K562 (cell line): ENCODE data around the gene EDN2. TPM values are rescaled to one million over a fixed set of nuclear protein-coding genes. Genes with fewer than 3 reads are reported as not detected.

Source experiments
- BACH1 ChIP-seq: fragments of 200-800 bp; sonication (Bioruptor generic); IDR thresholded peaks from 2 replicates; pipeline ENCODE4 v1.6.1; 2016; ENCODE audit warnings: missing genetic modification characterization, missing compliant biosample characterization
- CHD2 ChIP-seq: IDR thresholded peaks from 2 replicates; pipeline ENCODE4 v1.6.1; 2011; ENCODE audit warnings: low read depth, low read length
- DDX20 ChIP-seq: fragments of 450-650 bp; IDR thresholded peaks from 2 replicates; pipeline ENCODE4 v1.6.1; 2016; ENCODE audit warnings: missing genetic modification characterization, low read depth, mild to moderate bottlenecking, missing compliant biosample characterization, moderate library complexity
- ESRRB ChIP-seq: fragments of 250-450 bp; sonication (Bioruptor Pico); IDR thresholded peaks from 2 replicates; pipeline ENCODE4 v1.5.0; 2020; ENCODE audit warnings: mild to moderate bottlenecking, moderate library complexity, borderline replicate concordance
- FOXA1 ChIP-seq: fragments of 450-650 bp; IDR thresholded peaks from 2 replicates; pipeline ENCODE4 v1.6.1; 2016; ENCODE audit warnings: mild to moderate bottlenecking, borderline replicate concordance
- GATAD2B ChIP-seq: fragments of 450-650 bp; IDR thresholded peaks from 2 replicates; pipeline ENCODE4 v1.6.1; 2017; ENCODE audit warnings: mild to moderate bottlenecking, borderline replicate concordance
- MECOM ChIP-seq: fragments of 250-450 bp; sonication (Bioruptor Pico); IDR thresholded peaks from 2 replicates; pipeline ENCODE4 v1.8.0; 2022; ENCODE audit warnings: inconsistent platforms
- MED1 ChIP-seq: sonication (generic); formaldehyde crosslinking; IDR thresholded peaks from 2 replicates; pipeline ENCODE4 v1.8.1; 2023; ENCODE audit warnings: missing genetic modification reagents, borderline replicate concordance
- RBBP5 ChIP-seq: fragments of 200-600 bp; sonication (generic); IDR thresholded peaks from 2 replicates; pipeline ENCODE4 v1.6.1; 2012; ENCODE audit warnings: borderline replicate concordance, mild to moderate bottlenecking, low read length, control low read depth, inconsistent platforms; ENCODE audit not compliant: insufficient read depth, poor library complexity, severe bottlenecking
- RBM15 ChIP-seq: fragments of 200-400 bp; formaldehyde crosslinking; IDR thresholded peaks from 2 replicates; pipeline ENCODE4 v1.6.1; 2018; ENCODE audit warnings: mild to moderate bottlenecking, low read length, moderate library complexity; ENCODE audit not compliant: insufficient read depth
- SAFB ChIP-seq: fragments of 200-400 bp; formaldehyde crosslinking; IDR thresholded peaks from 2 replicates; pipeline ENCODE4 v1.6.1; 2017; ENCODE audit warnings: low read depth, low read length, borderline replicate concordance
- SMARCA4 ChIP-seq: fragments of 450-650 bp; IDR thresholded peaks from 2 replicates; pipeline ENCODE4 v1.6.1; 2016
- SREBF1 ChIP-seq: fragments of 150-350 bp; IDR thresholded peaks from 2 replicates; pipeline ENCODE4 v1.6.1; 2014; ENCODE audit warnings: antibody characterized with exemption, low read depth, low read length, borderline replicate concordance
- ZFP1 ChIP-seq: fragments of 450-650 bp; formaldehyde crosslinking; IDR thresholded peaks from 2 replicates; pipeline ENCODE4 v1.4.0; 2020; ENCODE audit warnings: mild to moderate bottlenecking, mixed read lengths
- ZFX ChIP-seq: sonication (generic); formaldehyde crosslinking; IDR thresholded peaks from 2 replicates; pipeline ENCODE4 v1.8.0; 2022; ENCODE audit warnings: mild to moderate bottlenecking, missing genetic modification reagents, moderate library complexity
- ZNF174 ChIP-seq: fragments of 250-450 bp; sonication (Bioruptor Pico); IDR thresholded peaks from 2 replicates; pipeline ENCODE4 v1.4.0; 2020; ENCODE audit warnings: mild to moderate bottlenecking
- ZNF324 ChIP-seq: fragments of 250-450 bp; sonication (Bioruptor Pico); IDR thresholded peaks from 2 replicates; pipeline ENCODE4 v1.4.0; 2020; ENCODE audit warnings: mild to moderate bottlenecking
- ZNF57 ChIP-seq: fragments of 450-650 bp; formaldehyde crosslinking; IDR thresholded peaks from 2 replicates; pipeline ENCODE4 v1.4.0; 2020; ENCODE audit warnings: mild to moderate bottlenecking, moderate library complexity
- ZNF589 ChIP-seq: fragments of 200-800 bp; sonication (Bioruptor generic); IDR thresholded peaks from 2 replicates; pipeline ENCODE4 v1.6.1; 2016; ENCODE audit warnings: low read depth, missing genetic modification characterization, missing compliant biosample characterization
- polyA plus RNA-seq, 8 experiments: library from polyadenylated mRNA; depleted of rRNA in 4 of 8; stranded (reverse) in 5 of 8; unstranded in 3 of 8; fragments of >200 nt; fragmentation: Nextera tagmentation in 2 of 8; fragmentation: Illumina TruSeq in 1 of 8; extraction: Ambion mirVana in 2 of 8; extraction: Trizol in 1 of 8; gene quantifications; 2 replicates each; pipeline versions ENCODE4 v1.2.1 to v1.2.3, GENCODE V29; 2011 to 2014; ENCODE audit warnings: inconsistent platforms in 1 of 8, missing spikeins in 1 of 8
- total RNA-seq, 7 experiments: library from RNA; depleted of rRNA in 6 of 7; stranded (reverse); fragments of >200 nt in 6 of 7; fragmentation: Illumina TruSeq in 2 of 7; extraction: Trizol in 2 of 7; gene quantifications; 2 replicates each; pipeline versions ENCODE4 v1.2.1 to v1.2.3, GENCODE V29; 2011 to 2021; ENCODE audit warnings: low replicate concordance in 1 of 7
- TF ChIP-seq, protein P1 (sequence below): IDR thresholded peaks from 2 replicates; pipeline ENCODE4 v1.6.1; 2011; ENCODE audit not compliant: insufficient read length; ENCODE audit errors: extremely low read depth
- TF ChIP-seq, protein P2 (sequence below): fragments of 450-650 bp; formaldehyde crosslinking; IDR thresholded peaks from 2 replicates; pipeline ENCODE4 v1.4.0; 2022; ENCODE audit warnings: missing genetic modification characterization
- TF ChIP-seq, protein P3 (sequence below): fragments of 450-650 bp; IDR thresholded peaks from 2 replicates; pipeline ENCODE4 v1.6.1; 2016; ENCODE audit warnings: mild to moderate bottlenecking
- TF ChIP-seq, protein P4 (sequence below): sonication (generic); formaldehyde crosslinking; IDR thresholded peaks from 2 replicates; pipeline ENCODE4 v1.8.0; 2022; ENCODE audit warnings: mild to moderate bottlenecking, missing genetic modification reagents

Gene EDN2
- total and polyA plus RNA-seq, 9 of the 15 experiments (the other 6 are each of a cell fraction or from before 2014, with no cell fraction given), result not detected

DNA sequence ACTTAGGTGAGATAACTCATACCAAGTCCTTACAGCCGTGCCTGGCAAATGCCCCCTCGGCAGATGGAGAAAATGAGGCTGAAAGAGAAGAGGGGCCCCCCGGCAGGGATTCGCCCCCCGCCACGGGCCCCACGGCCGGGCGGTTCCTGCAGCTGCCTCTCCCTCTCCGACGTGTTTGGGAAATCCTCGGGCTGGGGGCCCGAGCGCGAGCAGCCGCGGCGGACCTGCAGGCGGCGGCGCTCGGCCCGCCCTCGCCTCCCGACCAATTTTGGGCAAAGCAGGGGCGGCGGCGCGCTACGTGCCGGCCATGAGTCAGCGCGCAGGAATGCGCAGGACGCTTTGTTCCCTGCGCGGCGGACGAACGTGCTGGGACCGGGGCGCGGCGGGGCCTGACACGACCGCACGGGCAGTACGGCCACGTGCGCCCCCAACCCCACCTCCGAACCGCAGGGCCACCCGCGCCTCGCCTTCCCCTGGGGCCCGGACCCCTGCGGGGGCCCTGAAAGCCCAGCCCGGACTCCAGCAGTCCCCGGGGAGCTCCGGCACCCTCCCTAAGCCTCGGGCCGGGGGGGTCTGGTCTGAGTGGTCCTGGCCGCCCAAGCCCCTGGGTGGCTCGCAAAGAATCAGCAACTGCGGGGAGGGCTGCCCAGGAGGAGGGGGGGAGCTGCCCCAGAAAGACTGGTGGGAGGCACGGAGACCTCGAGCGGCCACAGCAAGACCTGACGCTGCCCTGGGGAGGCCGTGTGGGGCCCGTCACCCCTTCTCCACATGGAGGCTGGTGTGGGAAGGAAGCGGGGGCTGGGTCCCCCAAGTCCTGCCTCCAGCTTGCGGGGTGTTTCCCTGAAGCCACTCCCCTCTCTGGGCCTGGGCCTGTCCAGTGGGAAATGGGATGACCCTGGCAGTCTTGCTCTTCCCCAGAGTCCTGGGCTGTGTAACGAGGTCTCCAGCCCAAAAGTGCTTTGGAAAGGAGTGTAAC is 11.9 kb upstream of the EDN2 start (continued):
- TF ChIP-seq, protein P1, sequence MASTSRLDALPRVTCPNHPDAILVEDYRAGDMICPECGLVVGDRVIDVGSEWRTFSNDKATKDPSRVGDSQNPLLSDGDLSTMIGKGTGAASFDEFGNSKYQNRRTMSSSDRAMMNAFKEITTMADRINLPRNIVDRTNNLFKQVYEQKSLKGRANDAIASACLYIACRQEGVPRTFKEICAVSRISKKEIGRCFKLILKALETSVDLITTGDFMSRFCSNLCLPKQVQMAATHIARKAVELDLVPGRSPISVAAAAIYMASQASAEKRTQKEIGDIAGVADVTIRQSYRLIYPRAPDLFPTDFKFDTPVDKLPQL, result no peak
- peak; percentile 59 for TF ChIP-seq RBBP5
- no peak for TF ChIP-seq BACH1
- TF ChIP-seq, protein P2, sequence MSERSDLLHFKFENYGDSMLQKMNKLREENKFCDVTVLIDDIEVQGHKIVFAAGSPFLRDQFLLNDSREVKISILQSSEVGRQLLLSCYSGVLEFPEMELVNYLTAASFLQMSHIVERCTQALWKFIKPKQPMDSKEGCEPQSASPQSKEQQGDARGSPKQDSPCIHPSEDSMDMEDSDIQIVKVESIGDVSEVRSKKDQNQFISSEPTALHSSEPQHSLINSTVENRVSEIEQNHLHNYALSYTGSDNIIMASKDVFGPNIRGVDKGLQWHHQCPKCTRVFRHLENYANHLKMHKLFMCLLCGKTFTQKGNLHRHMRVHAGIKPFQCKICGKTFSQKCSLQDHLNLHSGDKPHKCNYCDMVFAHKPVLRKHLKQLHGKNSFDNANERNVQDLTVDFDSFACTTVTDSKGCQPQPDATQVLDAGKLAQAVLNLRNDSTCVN (CRISPR knock-in tag), result no peak
- no peak for TF ChIP-seq ESRRB (CRISPR knock-in tag)
- no peak for TF ChIP-seq SREBF1
- no peak for TF ChIP-seq MED1 (CRISPR knock-in tag)
- no peak for TF ChIP-seq FOXA1
- no peak for TF ChIP-seq ZFP1
- peak; percentile 55; the same call in 1 of the 2 replicates for TF ChIP-seq GATAD2B
- peak; percentile 85 for TF ChIP-seq ZFX
- no peak for TF ChIP-seq ZNF324 (CRISPR knock-in tag)
- TF ChIP-seq ZNF589 (CRISPR knock-in tag), result no peak
- TF ChIP-seq, protein P3, sequence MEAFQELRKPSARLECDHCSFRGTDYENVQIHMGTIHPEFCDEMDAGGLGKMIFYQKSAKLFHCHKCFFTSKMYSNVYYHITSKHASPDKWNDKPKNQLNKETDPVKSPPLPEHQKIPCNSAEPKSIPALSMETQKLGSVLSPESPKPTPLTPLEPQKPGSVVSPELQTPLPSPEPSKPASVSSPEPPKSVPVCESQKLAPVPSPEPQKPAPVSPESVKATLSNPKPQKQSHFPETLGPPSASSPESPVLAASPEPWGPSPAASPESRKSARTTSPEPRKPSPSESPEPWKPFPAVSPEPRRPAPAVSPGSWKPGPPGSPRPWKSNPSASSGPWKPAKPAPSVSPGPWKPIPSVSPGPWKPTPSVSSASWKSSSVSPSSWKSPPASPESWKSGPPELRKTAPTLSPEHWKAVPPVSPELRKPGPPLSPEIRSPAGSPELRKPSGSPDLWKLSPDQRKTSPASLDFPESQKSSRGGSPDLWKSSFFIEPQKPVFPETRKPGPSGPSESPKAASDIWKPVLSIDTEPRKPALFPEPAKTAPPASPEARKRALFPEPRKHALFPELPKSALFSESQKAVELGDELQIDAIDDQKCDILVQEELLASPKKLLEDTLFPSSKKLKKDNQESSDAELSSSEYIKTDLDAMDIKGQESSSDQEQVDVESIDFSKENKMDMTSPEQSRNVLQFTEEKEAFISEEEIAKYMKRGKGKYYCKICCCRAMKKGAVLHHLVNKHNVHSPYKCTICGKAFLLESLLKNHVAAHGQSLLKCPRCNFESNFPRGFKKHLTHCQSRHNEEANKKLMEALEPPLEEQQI, result no peak
- no peak for TF ChIP-seq RBM15
- no peak for TF ChIP-seq DDX20 (tag)
- TF ChIP-seq, protein P4, sequence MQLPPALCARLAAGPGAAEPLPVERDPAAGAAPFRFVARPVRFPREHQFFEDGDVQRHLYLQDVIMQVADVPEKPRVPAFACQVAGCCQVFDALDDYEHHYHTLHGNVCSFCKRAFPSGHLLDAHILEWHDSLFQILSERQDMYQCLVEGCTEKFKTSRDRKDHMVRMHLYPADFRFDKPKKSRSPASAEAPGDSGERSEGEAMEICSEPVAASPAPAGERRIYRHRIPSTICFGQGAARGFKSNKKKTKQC, result peak; percentile 76
- 0 out of 2 replicates have a peak, but pooled peaks have one; percentile 24 for TF ChIP-seq SMARCA4
- 0 out of 2 replicates have a peak, but pooled peaks have one; percentile 41 for TF ChIP-seq SAFB
- no peak for TF ChIP-seq MECOM (CRISPR knock-in tag)
- no peak for TF ChIP-seq ZNF57
- TF ChIP-seq CHD2, result no peak
- no peak for TF ChIP-seq ZNF174 (CRISPR knock-in tag)
